GM12864 (cell line): ENCODE results near the gene SOHLH2.

Experiments
- DNase-seq: peaks from one replicate; pipeline ENCODE4 v3.0.0-alpha.2; 2011; ENCODE audit warnings: low read depth
- H3K4me3 ChIP-seq: 2 replicates; pipeline ENCODE4 v1.5.1; 2011; ENCODE audit warnings: mild to moderate bottlenecking, low read depth, low read length, control low read depth
- TF ChIP-seq, protein P1 (sequence below): IDR thresholded peaks from 2 replicates; pipeline ENCODE4 v1.5.1; 2011; ENCODE audit warnings: low read depth, mild to moderate bottlenecking, moderate library complexity, low read length, control low read depth, inconsistent platforms; ENCODE audit errors: missing control alignments

The SOHLH2 gene, protein sequence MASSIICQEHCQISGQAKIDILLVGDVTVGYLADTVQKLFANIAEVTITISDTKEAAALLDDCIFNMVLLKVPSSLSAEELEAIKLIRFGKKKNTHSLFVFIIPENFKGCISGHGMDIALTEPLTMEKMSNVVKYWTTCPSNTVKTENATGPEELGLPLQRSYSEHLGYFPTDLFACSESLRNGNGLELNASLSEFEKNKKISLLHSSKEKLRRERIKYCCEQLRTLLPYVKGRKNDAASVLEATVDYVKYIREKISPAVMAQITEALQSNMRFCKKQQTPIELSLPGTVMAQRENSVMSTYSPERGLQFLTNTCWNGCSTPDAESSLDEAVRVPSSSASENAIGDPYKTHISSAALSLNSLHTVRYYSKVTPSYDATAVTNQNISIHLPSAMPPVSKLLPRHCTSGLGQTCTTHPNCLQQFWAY

DNA sequence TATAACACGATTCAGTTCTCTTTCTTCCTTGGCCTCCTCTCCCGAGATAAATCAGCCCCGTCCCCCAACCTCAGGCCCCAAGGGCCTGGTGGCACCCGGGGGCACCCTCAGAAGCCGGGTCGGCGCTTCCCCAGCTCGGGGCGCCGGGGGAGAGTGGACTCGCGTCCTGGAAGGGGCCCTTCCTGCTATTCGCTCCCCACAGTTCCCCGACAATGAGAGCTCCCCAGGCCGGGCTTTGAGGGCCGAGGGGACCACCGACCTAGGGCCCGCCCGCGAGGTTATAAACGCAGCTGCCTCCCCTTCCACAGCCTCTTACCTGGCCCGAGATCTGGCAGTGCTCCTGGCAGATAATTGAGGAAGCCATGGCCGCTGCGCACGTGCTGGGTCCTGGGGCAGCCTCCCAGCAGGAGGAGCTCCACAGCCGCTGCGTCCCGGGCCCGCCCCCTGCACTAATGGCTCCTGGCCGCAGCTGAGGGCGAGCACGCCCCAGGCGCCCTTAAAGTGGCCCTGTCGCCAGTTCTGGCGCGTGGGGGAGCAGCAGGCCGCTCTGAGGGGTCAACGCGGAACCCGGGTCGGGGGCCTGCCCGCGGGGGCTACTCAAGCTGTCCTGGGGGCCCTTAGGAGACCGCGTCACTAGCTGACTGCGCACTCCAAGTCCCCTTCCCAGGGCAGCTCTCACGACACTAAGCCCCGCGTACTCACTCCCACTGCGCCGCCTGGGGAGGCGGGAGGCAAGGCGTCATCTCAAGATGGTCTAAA, at the start of gene SOHLH2:
Gene SOHLH2, minus strand, starts transcription at position 394 of the 759 bp plus-strand sequence. Its CDS starts 30 bp downstream, at position 364.
- no peak for DNase-seq
- H3K4me3 ChIP-seq = no peak within 1 kb of the TSS
- TF ChIP-seq, protein P1, sequence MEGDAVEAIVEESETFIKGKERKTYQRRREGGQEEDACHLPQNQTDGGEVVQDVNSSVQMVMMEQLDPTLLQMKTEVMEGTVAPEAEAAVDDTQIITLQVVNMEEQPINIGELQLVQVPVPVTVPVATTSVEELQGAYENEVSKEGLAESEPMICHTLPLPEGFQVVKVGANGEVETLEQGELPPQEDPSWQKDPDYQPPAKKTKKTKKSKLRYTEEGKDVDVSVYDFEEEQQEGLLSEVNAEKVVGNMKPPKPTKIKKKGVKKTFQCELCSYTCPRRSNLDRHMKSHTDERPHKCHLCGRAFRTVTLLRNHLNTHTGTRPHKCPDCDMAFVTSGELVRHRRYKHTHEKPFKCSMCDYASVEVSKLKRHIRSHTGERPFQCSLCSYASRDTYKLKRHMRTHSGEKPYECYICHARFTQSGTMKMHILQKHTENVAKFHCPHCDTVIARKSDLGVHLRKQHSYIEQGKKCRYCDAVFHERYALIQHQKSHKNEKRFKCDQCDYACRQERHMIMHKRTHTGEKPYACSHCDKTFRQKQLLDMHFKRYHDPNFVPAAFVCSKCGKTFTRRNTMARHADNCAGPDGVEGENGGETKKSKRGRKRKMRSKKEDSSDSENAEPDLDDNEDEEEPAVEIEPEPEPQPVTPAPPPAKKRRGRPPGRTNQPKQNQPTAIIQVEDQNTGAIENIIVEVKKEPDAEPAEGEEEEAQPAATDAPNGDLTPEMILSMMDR = no peak

DNA sequence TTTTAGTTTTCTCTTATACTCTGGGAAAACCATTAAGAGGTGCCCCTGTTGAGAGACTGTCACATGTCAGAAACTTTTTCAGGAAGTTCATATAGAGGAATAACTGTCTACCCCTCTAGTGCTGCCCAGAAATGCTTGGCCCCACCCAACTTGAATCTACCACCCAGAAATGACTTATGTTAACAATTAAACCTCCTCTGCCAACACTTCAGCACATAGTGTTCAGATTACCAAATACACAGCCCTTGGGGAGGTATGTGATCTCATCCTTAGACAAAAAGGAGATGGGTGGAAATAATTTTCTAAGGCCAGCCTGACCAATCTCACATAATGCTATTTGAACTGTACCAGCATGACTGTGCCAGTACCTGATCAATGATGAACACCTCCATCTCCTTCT, 47.6 kb upstream of the SOHLH2 start:
- DNase-seq = no peak
- H3K4me3 ChIP-seq = no peak overlapping the region
- TF ChIP-seq, protein P1 = no peak

DNA sequence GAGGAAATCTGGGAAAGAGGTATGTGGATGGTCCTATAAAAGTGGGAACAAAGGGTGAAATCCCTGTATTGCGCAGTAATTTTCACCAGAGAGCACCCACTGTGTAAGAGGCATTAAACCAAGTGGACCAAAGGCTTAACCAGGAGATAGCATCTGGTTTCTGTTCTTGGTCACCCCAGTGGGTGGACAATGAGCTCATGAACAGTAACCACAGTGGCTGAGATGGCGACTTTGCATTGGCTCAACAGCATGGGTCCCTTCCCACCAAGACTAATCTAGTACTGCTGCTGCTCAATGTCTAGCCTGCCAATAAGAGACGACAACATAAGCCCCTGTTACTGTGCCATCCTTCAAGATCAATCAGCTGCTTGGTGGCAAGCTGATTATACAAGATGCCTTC, 46.7 kb upstream of the SOHLH2 start:
- no peak for DNase-seq
- TF ChIP-seq, protein P1 = no peak
- no peak overlapping the region for H3K4me3 ChIP-seq

DNA sequence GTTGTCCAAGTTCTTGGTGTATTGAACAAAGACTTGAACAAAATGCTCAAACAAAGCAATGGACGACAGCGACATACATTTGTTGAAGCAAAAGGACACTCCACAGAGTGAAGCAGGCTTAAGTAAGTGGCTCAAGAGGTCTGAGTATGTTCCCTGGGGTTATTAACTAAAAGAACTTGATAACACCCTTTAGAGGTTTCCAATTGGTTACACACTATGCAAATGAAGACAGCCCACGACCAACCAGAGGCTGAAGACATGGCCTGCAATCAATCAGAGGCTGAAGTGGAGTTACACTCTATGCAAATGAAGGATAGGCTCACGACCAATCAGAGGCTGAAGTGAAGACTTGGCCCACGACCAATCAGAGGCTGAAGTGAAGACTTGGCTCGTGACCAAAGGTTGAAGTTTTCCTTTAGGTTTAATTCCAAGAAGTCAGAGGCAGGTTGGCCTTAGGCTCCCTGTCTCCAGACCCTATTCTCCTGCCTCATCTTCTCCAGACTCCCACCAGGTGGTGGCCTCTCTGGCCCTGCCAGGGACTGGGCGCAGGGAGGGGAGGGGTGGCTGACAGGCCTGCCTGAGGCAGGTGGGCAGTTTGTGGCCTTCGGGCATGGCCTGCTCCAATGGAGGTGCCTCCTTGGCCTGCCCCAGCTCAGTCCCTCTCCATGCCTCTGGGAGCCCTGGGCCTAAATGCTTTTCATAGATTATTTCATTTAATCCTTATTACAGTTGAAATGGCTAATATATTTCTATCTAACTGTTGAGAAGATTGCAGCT, 45.2 kb upstream of the SOHLH2 start:
- H3K4me3 ChIP-seq = no peak overlapping the region
- DNase-seq = no peak
- TF ChIP-seq, protein P1 = no peak

DNA sequence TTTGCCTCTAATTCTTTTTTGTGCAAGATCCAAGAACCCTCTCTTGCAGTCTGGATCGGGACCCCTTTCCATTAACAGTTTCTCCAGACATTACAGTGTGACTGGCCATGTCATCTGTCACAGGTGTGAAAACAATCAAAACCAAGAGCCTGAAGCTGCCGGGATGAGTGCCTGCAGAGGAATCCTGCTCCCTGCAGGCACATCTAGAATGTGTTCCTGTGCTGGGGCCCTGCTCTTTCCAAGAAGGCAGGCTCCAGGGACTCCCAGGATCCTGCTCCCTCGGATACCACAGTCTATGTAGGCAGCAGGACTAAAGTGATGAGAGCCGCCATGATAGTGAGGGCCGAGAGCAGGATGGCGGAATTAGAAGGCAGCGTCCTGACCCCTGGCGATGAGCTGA, 44.5 kb upstream of the SOHLH2 start:
- TF ChIP-seq, protein P1 = no peak
- DNase-seq = no peak

DNA sequence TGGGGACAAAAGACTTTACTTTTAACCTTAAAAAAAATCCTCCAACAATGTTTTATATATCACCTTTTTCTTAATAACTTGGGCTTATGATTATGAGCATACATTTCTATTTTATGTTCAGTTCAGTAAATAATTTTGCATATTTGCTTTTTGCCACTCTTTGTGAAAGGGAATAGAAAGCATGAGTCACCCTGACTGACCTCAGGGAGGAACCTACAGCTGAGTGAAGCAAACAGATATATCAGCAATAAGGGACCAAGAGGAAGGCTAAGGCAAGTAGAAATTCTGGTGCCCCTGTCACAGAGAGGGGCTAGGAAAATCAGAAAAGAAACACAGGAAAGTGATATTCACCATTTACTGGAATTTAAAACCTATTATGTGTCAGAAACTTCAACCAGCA, 37.2 kb upstream of the SOHLH2 start:
- TF ChIP-seq, protein P1 = no peak
- H3K4me3 ChIP-seq = no peak overlapping the region
- no peak for DNase-seq

More for the DNA sequence above, 44.5 kb upstream of the SOHLH2 start:
- no peak overlapping the region for H3K4me3 ChIP-seq
